SK-N-MC (cell line): ENCODE measurements around the gene FAM221B.

Experiments used
- EZH2 ChIP-seq: fragments of 200-600 bp; sonication (generic); IDR thresholded peaks from one replicate; pipeline ENCODE4 v1.6.1; 2017; ENCODE audit warnings: antibody characterized with exemption
- FOXP2 ChIP-seq: optimal IDR thresholded peaks from 2 replicates; pipeline ENCODE3; 2011; ENCODE audit warnings: mild to moderate bottlenecking, moderate library complexity; ENCODE audit not compliant: insufficient read depth; ENCODE audit errors: extremely low read length, control extremely low read depth
- POLR2AphosphoS5 ChIP-seq: IDR thresholded peaks from 2 replicates; pipeline ENCODE4 v1.6.1; 2012; ENCODE audit warnings: mild to moderate bottlenecking, low read depth, low read length, borderline replicate concordance

- TF ChIP-seq POLR2AphosphoS5 (no peak), EZH2 (no peak), FOXP2 (no peak)
Observed at GRCh38 chr9:35854091-35854762, 25.7 kb upstream of the FAM221B start.
